GM21737 (cell line): ENCODE results near the gene POGK.

Experiments
- ATAC-seq: cut with Tn5 transposase; IDR thresholded peaks from one replicate; pipeline ENCODE4 v1.9.1; 2021; ENCODE audit warnings: mild to moderate bottlenecking, moderate library complexity; ENCODE audit not compliant: unreplicated experiment

Gene POGK

GRCh38 chr1:166900987-166901386 lies 61.7 kb downstream of the POGK start:
- ATAC-seq: no peak

- ATAC-seq: no peak
Observed at GRCh38 chr1:166902279-166902678, 63.0 kb downstream of the POGK start.

GRCh38 chr1:166903232-166903631 lies 64.0 kb downstream of the POGK start:
- ATAC-seq: no peak

- no peak for ATAC-seq
Observed at GRCh38 chr1:166905136-166905535, 65.9 kb downstream of the POGK start.

GRCh38 chr1:166905900-166906299 lies 66.6 kb downstream of the POGK start:
- no peak for ATAC-seq
